ENCODE measurements around the gene GKN1.

GKN1 gene

DNA sequence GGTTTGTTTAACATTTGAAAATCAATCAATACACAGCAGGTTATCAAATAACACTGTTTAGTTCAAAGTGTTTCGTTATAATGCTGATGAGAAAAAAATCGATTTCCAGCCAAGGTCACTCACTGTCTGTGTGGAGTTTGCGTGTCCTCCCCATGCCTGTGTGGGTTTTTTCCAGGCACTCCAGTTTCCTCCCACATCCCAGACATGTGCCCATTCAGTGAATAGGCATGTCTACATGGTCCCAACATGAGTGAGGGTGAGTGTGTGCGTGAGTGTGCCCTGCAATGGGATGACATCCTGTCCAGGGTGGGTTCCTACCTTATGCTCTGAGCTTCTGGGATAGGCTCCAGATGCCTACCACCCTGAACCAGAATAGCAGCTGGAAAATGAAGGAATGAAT lies 13.1 kb upstream of the GKN1 start:
- DNase-seq = no peak

- DNase-seq = no peak
Measured at GRCh38 chr2:68964282-68964681, 10.2 kb upstream of the GKN1 start.

- no peak for DNase-seq
Measured at GRCh38 chr2:68968221-68968620, 6.2 kb upstream of the GKN1 start.

GRCh38 chr2:68969736-68970490 lies 4.5 kb upstream of the GKN1 start:
- DNase-seq = no peak

DNA sequence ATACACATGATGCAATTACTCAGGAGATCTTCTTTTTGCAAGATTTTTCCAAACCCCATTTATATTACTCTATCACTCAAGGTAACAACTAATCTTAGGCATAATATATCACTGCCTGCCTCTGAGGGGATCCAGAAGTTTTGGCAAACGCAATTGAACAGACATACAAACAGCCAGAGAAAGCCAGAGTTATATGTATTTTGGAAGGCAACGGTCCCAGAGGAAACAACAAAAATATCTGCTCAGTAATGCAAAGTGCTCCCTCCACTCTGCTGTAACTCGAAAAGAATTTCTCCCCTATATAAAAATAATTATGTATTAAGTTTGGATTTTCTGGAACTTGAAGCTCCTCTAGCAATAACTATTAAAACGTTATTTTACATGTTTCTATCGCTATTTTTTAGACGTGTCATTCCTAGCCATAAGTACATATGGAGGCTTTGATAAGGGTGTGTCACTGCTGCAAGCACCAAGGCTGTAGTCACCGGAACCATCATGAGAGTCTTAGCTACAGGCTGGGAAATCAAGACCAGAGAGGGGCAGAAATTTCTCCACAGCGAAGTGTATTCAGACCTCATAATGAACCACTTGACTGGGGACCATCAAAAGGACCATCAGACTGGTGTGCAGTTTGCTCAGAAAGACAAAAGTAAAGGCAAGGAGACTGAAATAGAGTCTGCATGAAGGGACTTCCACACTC lies 3.7 kb upstream of the GKN1 start:
- DNase-seq = no peak

DNA sequence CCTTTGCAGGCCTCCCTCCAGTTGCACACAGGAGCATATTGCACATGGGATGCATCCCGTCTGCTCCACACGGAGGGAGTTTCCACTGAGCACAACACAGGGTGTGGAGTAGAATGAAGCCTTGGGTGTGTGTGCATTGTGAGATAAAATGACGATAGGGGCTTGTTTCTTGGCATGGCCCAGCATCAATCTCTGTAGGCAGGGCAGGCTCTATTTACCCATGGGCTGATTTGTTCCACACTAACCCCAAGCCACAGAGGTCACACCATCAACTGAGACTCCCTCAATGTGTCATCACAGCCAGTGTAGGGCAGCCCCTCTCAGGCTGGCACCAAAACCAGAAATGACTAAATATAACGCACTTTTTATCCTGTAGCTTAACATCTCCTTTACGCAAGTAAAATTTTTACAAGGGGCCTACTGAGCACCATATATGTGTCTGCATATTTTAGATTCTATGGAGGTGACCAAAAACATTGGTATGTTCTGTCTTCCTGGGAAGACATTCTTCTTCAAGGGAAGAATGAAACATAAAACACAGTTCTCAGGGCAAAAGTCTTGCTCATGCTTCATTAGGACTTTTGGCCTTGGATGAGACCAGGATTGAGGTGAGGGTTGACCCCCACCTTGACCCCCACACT lies 2.7 kb upstream of the GKN1 start:
- DNase-seq = no peak

GRCh38 chr2:68974946-68975665 lies 670 bp downstream of the GKN1 start:
- no peak for DNase-seq

DNA sequence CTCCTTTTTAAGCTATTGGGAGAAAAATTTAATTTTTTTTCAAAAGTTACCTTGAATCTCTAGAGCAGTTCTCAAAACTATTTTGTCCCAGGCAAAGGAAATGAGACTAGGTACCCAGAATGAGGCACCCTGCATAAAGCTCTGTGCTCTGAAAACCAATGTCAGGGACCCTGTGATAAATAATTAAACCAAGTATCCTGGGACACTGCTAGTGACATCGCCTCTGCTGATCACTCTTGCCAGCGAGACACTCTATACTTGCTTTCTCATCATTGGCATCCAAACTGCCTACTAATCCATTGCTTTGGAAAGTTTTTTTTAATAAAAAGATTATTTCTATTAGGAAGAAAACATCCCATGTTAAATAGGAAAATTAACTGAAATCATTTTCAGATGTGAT lies 1.4 kb downstream of the GKN1 start:
- DNase-seq = no peak

DNA sequence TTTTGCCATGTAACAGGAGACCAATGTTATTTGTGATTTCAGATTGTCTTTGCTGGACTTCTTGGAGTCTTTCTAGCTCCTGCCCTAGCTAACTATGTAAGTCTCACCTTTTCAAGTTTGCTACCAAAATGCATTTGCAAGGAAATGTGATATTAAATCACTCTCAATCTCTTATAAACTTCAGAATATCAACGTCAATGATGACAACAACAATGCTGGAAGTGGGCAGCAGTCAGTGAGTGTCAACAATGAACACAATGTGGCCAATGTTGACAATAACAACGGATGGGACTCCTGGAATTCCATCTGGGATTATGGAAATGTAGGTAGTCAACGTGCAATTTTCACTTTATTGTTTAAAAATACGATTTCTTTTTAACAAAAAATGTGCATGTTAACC lies 3.0 kb downstream of the GKN1 start:
- DNase-seq = no peak

GRCh38 chr2:68978098-68978497 lies 3.7 kb downstream of the GKN1 start:
- DNase-seq = no peak

DNA sequence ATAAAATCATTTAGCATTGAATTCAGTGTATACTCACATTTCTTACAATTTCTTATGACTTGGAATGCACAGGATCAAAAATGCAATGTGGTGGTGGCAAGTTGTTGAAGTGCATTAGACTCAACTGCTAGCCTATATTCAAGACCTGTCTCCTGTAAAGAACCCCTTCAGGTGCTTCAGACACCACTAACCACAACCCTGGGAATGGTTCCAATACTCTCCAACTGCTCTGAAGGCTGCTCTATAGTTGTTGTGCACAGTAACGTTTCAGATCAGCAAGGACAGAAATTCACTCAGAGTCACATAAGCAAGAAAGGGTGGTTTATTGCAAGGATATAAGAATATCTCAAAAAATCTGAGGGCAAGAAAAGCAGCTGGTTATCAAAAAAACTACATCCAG lies 6.5 kb downstream of the GKN1 start:
- DNase-seq = no peak

DNA sequence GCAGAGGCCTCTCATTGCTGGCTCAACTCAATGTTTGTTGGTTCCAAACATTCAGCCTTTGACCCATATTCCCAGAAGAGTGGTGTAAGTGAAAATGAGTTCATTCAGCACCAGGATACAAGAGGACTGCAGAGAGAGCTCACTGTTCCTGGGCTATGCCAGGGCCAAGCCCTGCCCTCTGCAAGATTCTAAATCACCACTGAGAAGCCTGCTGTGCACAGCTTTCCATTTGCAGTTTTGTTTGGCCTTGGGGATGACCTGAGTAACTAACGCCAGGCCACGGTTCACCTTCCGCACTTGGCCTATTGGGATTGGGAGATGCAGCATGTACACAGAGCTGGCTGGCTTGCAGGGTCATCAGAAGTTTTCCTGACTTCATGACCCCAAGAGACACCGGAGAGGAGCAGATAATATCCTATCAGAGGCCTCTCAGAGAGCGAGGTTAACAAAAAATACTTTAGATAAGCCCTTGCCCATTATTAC lies 12.6 kb downstream of the GKN1 start:
- DNase-seq = no peak

- no peak for DNase-seq
Measured at GRCh38 chr2:68989035-68989434, 14.6 kb downstream of the GKN1 start.

DNA sequence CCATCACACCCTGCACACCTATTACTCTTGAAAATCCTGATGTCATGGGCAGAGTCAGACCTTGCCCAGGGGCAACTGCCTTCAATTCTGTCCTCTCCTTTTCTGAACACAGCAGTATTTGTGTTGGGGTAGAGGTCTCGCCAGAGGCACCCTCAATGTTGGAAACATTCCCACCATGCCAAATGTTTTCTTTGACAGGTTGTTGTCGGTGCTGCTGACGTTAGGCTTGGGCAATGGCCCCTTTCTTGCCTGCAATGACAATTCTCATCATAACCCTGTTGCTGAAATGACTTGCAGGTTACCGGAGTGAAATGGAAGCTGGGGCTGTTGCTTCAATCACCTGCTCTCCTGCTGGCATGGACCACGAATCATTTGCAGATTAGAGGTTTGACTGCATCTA lies 17.9 kb downstream of the GKN1 start:
- DNase-seq = no peak

DNA sequence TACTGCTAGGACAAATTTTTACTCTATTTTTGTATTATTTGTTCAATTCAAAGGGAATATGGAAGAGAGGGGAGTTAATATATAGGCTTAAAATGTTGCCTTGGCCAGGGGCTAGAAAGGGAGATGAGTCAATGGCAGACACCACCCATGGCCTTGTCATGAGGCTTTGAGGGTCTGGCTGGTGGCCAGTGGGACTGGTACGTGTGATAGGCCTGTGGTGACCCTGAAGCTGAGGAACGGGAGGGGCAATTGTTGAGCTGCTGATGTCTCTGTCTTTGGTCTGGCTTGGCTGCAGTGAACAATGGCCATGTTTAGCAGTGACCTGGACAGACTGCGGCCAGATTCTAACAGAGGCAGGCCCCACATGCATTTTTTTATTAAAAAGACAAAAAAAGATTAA lies 18.5 kb downstream of the GKN1 start:
- DNase-seq = no peak

DNA sequence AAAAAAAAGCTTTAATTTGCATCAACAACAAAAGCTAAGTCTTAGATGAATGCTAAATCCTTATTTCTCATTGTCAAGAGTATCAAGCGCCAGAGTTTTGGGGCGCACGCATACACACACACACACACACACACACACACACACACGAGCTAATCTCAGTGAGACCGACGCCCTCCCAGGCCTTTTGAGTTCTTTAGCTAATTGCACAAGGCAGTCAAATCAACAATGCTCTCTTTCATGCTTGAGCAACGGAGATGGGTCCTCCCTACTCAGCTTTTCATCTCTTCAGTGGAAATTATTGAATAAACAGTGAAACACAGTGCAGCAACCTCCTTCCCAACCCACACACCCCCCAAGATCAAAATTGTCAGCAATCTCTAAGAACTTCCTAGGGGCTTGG lies 19.2 kb downstream of the GKN1 start:
- DNase-seq = no peak

GRCh38 chr2:68994864-68995263 lies 20.4 kb downstream of the GKN1 start:
- no peak for DNase-seq

GRCh38 chr2:68995916-68996315 lies 21.5 kb downstream of the GKN1 start:
- DNase-seq = no peak

DNA sequence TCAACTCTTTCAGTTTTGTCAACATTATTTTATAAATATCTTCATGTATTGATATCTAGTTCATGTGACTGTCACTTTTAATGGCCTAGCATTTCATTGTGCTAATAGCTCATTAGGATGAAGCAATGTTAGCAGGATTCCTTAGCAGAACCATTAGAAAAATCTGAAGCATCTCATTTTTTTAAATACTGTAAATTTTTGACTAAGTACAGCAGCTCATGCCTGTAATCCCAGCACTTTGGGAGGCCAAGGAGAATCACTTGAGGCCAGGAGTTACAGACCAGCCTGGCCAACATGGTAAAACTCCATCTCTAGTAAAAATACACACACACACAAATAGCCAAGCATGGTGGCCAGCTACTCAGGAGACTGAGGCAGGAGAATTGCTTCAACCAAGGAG lies 23.0 kb downstream of the GKN1 start:
- DNase-seq = no peak

DNA sequence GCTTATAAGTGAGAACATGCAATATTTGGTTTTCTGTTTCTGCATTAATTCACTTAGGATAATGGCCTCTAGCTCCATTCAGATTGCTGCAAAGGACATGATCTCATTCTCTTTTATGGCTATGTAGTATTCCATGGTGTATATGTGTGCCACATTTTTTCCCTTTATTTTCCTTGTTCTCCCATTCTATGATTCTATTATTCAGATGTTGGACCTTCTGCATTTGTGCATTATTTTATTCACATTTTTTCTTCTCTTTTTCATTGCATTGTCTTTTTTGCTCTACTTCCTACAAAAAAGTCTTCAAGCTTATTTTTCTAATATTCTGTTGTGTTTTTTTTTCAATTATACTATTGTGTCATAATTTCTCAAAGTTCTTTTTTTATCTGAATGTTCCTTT lies 27.4 kb downstream of the GKN1 start:
- DNase-seq = no peak

- DNase-seq = no peak
Measured at GRCh38 chr2:69003731-69004130, 29.3 kb downstream of the GKN1 start.

DNA sequence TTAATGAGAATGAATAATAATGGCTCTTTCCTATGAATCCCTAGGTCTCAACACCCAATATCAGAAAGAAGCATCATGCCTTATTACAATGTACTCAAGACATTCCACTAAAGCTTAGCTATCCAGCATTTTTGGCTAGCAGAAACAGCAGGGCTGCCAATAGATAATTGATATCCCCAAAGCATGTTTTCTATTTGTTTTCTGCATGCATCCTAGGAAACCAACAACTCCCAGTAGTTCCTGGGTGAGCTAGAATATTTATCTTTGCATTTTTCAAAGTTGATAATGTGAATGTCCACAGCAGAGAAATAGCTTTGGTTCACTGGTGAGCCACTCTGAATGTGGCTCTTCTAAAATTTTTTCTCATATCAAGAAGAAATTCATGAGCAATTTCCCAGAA lies 32.7 kb downstream of the GKN1 start:
- no peak for DNase-seq

- no peak for DNase-seq
Measured at GRCh38 chr2:69007603-69008002, 33.2 kb downstream of the GKN1 start.

Measured in NCI-H1092 (cell line).